GM12873 (cell line): ENCODE results near the gene LUZP1.

ENCODE experiments used
- CTCF ChIP-seq: IDR thresholded peaks from 2 replicates; pipeline ENCODE4 v1.5.1; 2012; ENCODE audit warnings: low read depth, mild to moderate bottlenecking, moderate library complexity, low read length, control low read depth; ENCODE audit not compliant: insufficient read depth; ENCODE audit errors: missing control alignments

Gene LUZP1

GRCh38 chr1:23098463-23099170, 70.0 kb downstream of the LUZP1 start:
- TF ChIP-seq CTCF, result peak; percentile 95

DNA sequence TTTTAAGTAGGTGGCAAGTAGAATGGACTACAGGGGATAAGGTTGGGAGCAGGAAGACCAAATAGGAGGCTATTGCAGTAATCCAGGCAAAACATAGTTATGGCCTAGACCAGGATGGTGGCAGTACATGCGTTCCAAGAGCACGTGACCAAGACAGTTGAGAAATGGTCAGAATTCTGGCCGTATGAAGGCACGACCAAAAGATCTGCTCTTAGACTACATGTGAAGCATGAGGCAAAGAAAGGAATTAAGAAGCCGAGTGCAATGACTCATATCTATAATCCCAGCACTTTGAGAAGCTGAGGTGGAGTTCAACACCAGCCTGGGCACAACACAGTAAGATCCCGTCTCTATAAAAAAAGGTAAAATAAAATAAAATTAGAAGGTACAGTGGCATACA, 71.3 kb downstream of the LUZP1 start:
- no peak for TF ChIP-seq CTCF

- no peak for TF ChIP-seq CTCF
Measured at GRCh38 chr1:23092447-23092846, 76.2 kb downstream of the LUZP1 start.

DNA sequence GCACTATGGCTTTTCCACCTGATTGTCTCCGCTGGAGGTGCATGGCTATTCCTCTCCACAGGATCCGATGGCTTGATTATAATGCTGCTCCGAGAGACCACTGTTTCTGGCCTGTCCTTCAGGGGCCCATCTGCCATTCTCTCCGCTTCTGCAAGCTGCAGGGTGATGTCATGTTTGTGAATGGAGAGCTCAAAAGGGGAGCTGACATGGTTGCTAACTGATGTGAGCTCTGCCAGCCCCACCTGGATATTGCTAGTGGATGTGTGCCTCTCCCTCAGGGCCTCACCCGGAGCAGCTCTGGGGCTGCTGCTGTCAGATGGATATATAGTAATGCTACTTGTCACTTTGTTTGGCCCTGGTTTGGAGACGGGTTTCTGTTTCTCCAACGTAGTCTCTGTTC, 77.1 kb downstream of the LUZP1 start:
- TF ChIP-seq CTCF, result no peak

- TF ChIP-seq CTCF, result no peak
Measured at GRCh38 chr1:23090056-23090455, 78.6 kb downstream of the LUZP1 start.

GRCh38 chr1:23088027-23088426, 80.6 kb downstream of the LUZP1 start:
- TF ChIP-seq CTCF, result no peak

DNA sequence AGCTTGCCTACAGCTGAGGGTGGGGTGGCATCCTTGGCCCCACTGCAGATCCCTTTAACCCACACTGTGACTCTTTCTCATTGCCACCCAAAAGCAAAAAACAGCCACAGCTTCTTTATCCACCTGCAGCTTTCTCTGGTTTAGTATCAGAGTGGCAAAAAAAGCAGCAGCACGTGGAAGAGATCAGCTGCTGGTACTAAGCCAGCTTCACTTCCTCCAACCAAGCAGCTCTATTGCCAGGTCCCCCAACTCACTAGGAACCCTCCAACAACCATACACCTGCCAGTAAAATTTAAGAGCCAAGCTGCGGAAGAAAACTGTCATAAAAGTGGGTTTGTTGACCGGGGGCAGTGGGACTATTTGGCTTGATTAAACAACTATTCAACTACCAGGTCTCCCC, 83.0 kb downstream of the LUZP1 start:
- TF ChIP-seq CTCF, result no peak

- TF ChIP-seq CTCF, result no peak
Measured at GRCh38 chr1:23084880-23085279, 83.8 kb downstream of the LUZP1 start.
